A673 (cell line): ENCODE data around the gene TMEM234. TPM values are rescaled to one million over a fixed set of nuclear protein-coding genes. Genes with fewer than 3 reads are reported as not detected.

ENCODE experiments used
- BruUV-seq: library from RNA; stranded (reverse); fragments of 400-500 nt; replicated peaks from 2 replicates; lab custom pipeline; 2021; lab: Mats Ljungman, UMichigan
- CTCF ChIA-PET: fragments of 300-600 bp; sonication (Branson Sonifier 250); formaldehyde crosslinking; loops from one replicate; lab custom pipeline; 2022; ENCODE audit warnings: antibody characterized with exemption; lab: Charles Lee
- POLR2A ChIA-PET: fragments of 300-600 bp; sonication (Branson Sonifier 250); formaldehyde crosslinking; loops from one replicate; lab custom pipeline; 2022; ENCODE audit warnings: antibody characterized with exemption; ENCODE audit not compliant: low non-redundant PET; lab: Charles Lee
- DNase-seq: peaks from one replicate; pipeline ENCODE4 v3.0.0-alpha.2; 2015; ENCODE audit warnings: low spot score
- H3K27ac ChIP-seq: fragments of 200-600 bp; sonication (generic); 2 replicates; pipeline ENCODE4 v1.5.1; 2016; ENCODE audit warnings: mixed run types, low read depth, mild to moderate bottlenecking, mixed read lengths, antibody characterized with exemption, low read length; ENCODE audit not compliant: poor library complexity, severe bottlenecking
- H3K27me3 ChIP-seq: fragments of 200-600 bp; sonication (generic); replicated peaks from 2 replicates; pipeline ENCODE4 v1.6.1; 2017; ENCODE audit warnings: mixed run types, low read depth, mild to moderate bottlenecking, mixed read lengths, antibody characterized with exemption, low read length; ENCODE audit not compliant: insufficient read depth, poor library complexity
- H3K36me3 ChIP-seq: fragments of 200-600 bp; sonication (generic); 2 replicates; pipeline ENCODE4 v1.6.1; 2016; ENCODE audit warnings: mixed run types, mild to moderate bottlenecking, mixed read lengths, antibody characterized with exemption, low read length; ENCODE audit not compliant: insufficient read depth, poor library complexity, severe bottlenecking
- H3K4me1 ChIP-seq: fragments of 200-600 bp; sonication (generic); 2 replicates; pipeline ENCODE4 v1.6.1; 2017; ENCODE audit warnings: mixed run types, mild to moderate bottlenecking, mixed read lengths, antibody characterized with exemption, low read length; ENCODE audit not compliant: insufficient read depth, poor library complexity, severe bottlenecking
- H3K4me3 ChIP-seq: fragments of 200-600 bp; sonication (generic); 2 replicates; pipeline ENCODE4 v1.5.1; 2016; ENCODE audit warnings: low read depth, mixed run types, mild to moderate bottlenecking, mixed read lengths, low read length; ENCODE audit not compliant: poor library complexity, severe bottlenecking
- H3K9me3 ChIP-seq: fragments of 200-600 bp; sonication (generic); 2 replicates; pipeline ENCODE4 v1.6.1; 2016; ENCODE audit warnings: mixed run types, low read depth, mild to moderate bottlenecking, mixed read lengths, antibody characterized with exemption, low read length; ENCODE audit not compliant: poor library complexity, severe bottlenecking
- EZH2 ChIP-seq: fragments of 200-600 bp; sonication (generic); IDR thresholded peaks from 2 replicates; pipeline ENCODE4 v1.6.1; 2017; ENCODE audit warnings: borderline replicate concordance, low read depth, mild to moderate bottlenecking, mixed read lengths, antibody characterized with exemption, low read length; ENCODE audit not compliant: poor library complexity, severe bottlenecking
- intact Hi-C: fragments of 100-400 bp; cut with micrococcal nuclease; formaldehyde crosslinking; loops from one replicate; pipeline ENCODE4 v1.10.0; 2022; ENCODE audit not compliant: unreplicated experiment
- total RNA-seq: library from RNA; stranded (reverse); gene quantifications from 2 replicates; pipeline ENCODE4 v1.2.3, GENCODE V29; 2021
- TF ChIP-seq, protein P1 (sequence below): fragments of 300-800, 200-600 bp; sonication (generic); conservative IDR thresholded peaks from 2 replicates; pipeline ENCODE4 v1.5.1; 2017; ENCODE audit warnings: low read depth, mild to moderate bottlenecking, antibody characterized with exemption, low read length, moderate library complexity, mixed read lengths

TMEM234 gene
- total RNA-seq, 1 experiment from 2014 or later: 15.4 TPM

DNA sequence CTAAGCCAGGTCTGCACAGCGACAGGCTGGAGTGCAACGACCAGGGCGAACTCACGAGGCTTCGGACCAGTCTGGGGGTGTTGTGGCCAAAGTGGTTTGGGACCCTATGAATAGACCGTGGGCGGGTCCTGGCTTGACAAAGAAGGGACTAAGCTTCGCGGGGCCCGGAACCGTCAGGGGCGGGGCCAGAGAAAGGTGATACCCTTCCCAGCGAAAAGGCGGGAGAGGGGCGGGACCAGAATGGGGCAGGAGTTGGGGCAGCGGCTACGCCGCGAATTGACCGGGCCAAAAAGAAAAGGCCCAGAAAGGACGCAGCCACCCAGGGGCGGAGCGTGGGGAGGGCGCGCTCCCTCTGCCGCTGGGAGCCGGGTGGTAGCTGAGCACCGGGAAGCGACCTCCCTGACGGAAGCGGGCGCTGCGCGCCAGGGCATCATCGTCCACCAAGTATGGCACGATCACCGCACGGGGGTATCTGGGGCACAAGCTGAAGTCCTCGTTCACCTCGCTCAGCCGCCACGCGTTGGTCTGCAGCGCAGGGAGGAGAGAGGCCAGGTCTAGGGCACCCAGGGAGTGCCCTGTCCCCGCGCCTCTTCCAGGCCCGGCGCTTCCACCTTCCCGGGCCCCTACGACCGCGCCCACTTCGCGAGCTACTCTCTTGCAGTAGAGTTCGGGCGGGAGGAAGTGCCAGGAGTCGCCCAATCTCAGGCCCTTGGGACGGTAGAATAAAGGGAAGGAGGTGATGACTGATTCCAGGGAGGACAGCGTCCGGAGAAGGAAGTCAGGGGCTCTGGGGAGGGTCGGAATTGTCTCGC lies 18.2 kb upstream of the TMEM234 start:
- Histone ChIP-seq H3K27ac (peak overlapping the region; percentile 0), H3K36me3 (no peaks in the 10 kb centered on the region), H3K4me1 (no peaks in the 10 kb centered on the region), H3K9me3 (no peaks in the 10 kb centered on the region), H3K27me3 (no peaks in the 10 kb centered on the region), H3K4me3 (peak overlapping the region; percentile 64)
- BruUV-seq: no TSS peak
- intact Hi-C loops: no loop called here
- TF ChIP-seq, protein P1, sequence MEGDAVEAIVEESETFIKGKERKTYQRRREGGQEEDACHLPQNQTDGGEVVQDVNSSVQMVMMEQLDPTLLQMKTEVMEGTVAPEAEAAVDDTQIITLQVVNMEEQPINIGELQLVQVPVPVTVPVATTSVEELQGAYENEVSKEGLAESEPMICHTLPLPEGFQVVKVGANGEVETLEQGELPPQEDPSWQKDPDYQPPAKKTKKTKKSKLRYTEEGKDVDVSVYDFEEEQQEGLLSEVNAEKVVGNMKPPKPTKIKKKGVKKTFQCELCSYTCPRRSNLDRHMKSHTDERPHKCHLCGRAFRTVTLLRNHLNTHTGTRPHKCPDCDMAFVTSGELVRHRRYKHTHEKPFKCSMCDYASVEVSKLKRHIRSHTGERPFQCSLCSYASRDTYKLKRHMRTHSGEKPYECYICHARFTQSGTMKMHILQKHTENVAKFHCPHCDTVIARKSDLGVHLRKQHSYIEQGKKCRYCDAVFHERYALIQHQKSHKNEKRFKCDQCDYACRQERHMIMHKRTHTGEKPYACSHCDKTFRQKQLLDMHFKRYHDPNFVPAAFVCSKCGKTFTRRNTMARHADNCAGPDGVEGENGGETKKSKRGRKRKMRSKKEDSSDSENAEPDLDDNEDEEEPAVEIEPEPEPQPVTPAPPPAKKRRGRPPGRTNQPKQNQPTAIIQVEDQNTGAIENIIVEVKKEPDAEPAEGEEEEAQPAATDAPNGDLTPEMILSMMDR: peak; percentile 46
- no peak for TF ChIP-seq EZH2
- CTCF ChIA-PET: interaction anchor here (0.6 to 0.9 kb wide), 2 partner anchors 74 to 149 kb away, joined by 4 to 10 read pairs; no protein-coding TSS in a partner anchor
- DNase-seq: peak; percentile 63
- POLR2A ChIA-PET: no interaction called here

DNA sequence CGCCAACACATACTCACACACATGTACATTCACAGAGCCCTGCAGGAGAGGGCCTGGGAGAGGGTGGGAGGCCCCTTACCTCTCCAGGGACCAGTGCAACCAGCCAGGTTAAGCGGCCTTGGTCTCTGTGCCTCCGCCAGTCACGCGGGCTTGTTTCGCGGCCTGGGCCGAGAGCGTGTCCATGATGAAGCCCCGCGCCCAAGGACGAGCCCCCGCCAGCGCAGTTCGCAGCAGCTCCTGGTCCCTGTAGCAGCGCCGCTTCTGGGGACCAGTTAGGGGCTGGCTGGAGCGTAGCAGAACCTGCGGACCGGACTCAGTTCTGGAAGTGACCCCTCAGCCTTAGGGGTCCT lies 17.6 kb upstream of the TMEM234 start:
- Histone ChIP-seq H3K4me3 (peak overlapping the region; percentile 64), H3K27ac (no peak overlapping the region), H3K27me3 (no peaks in the 10 kb centered on the region), H3K4me1 (no peaks in the 10 kb centered on the region), H3K36me3 (no peaks in the 10 kb centered on the region), H3K9me3 (no peaks in the 10 kb centered on the region)
- TF ChIP-seq EZH2: no peak
- TF ChIP-seq, protein P1: no peak
- intact Hi-C loops: no loop called here
- no peak for DNase-seq
- POLR2A ChIA-PET: no interaction called here
- CTCF ChIA-PET: no interaction called here
- no TSS peak for BruUV-seq

DNA sequence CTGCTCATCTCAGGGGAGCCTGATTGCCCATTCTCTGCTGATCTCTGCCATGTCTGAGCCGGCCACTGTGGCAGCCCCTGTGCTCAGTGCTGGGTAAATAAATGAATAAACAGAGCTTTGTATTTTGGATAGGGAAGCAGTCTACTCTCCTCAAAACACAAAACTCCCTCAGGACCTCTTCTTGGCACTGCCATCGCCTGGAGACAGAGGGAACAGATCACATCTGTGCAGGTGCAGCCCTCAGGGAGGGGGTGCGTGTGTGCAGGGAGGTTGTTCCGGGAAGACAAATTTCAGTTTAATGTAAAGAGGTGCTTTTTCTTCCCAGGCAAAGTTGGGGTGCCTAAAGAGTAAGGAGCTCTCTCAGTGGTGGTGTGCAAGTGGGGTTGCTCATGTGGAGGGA lies 17.2 kb upstream of the TMEM234 start:
- H3K4me1 ChIP-seq: no peaks in the 10 kb centered on the region
- no peak overlapping the region for H3K27ac ChIP-seq
- intact Hi-C loops: no loop called here

More for the DNA sequence above, 17.2 kb upstream of the TMEM234 start:
- no peaks in the 10 kb centered on the region for H3K36me3 ChIP-seq
- H3K4me3 ChIP-seq: no peak overlapping the region
- no peaks in the 10 kb centered on the region for H3K9me3 ChIP-seq
- POLR2A ChIA-PET: no interaction called here
- TF ChIP-seq, protein P1: no peak
- no peak for TF ChIP-seq EZH2
- DNase-seq: no peak
- CTCF ChIA-PET: no interaction called here
- BruUV-seq: no TSS peak
- H3K27me3 ChIP-seq: no peaks in the 10 kb centered on the region
